HG02885 (cell line): ENCODE measurements around the gene UGT1A10.
A peak's percentile ranks its signal among the peaks of the same experiment; 100 is the strongest.
"Not testable (repeated sequence)": the region's sequence is repeated elsewhere in the genome, so short reads cannot be mapped to it uniquely, and the experiment has no call there.

Experiments
- ATAC-seq: cut with Tn5 transposase; IDR thresholded peaks from one replicate; pipeline ENCODE4 v1.9.1; 2021; ENCODE audit warnings: mild to moderate bottlenecking; ENCODE audit not compliant: unreplicated experiment, poor library complexity

Gene UGT1A10

DNA sequence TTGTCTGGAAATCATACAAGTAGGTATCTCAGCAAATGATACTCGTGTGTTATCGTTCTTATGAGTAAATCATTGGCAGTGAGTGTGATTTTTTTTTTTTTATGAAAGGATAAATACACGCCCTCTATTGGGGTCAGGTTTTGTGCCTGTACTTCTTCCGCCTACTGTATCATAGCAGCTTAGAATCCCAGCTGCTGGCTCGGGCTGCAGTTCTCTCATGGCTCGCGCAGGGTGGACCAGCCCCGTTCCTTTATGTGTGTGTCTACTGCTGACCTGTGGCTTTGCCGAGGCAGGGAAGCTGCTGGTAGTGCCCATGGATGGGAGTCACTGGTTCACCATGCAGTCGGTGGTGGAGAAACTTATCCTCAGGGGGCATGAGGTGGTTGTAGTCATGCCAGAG, at the start of gene UGT1A10:
Gene UGT1A10 (plus strand): TSS at position 143 of the 400 bp plus-strand sequence. CDS start 75 bp downstream, at position 218.
- not testable (repeated sequence) for ATAC-seq

GRCh38 chr2:233588400-233588799, 47.8 kb upstream of the UGT1A10 start:
- no peak for ATAC-seq

DNA sequence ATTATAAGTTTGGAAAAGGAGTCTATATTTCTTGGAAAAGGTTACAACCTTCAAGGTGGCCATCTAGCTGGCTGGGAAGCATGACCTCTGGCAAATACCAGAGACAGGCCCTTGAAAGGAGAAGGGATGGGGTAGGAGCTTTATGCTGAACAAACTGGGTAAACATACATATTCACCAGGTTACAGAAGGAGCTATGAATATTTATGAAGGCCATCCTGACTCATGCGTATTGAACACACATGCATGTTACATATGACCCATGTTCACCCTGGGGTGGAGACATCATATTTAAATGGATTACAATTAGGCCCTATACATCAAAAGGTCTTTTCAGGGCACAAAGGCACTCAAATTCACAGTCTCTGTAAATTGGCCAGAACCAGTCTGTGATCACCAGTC, 43.5 kb upstream of the UGT1A10 start:
- peak; percentile 5 for ATAC-seq

DNA sequence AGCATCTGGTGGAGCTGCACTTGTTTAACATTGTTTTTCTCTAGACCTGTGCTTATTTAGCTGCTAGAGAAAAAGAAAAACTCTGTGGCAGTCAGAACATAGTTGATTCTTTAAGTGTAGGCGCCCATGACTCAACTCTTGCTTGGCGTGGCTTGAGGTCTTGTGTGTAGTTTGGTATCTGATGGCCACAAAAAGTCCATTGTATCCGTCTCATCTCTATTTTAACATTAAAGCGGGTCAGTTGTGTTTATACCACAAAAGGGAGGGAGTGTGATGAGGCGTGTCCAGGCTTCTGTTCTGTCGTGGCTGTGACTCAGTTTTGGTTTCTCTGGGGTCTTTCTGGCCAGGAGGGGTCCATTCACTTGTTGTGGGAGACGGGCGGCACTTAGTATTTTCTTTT, 43.0 kb upstream of the UGT1A10 start:
- ATAC-seq = peak; percentile 78

- no peak for ATAC-seq
Measured at GRCh38 chr2:233597522-233597921, 38.7 kb upstream of the UGT1A10 start.

DNA sequence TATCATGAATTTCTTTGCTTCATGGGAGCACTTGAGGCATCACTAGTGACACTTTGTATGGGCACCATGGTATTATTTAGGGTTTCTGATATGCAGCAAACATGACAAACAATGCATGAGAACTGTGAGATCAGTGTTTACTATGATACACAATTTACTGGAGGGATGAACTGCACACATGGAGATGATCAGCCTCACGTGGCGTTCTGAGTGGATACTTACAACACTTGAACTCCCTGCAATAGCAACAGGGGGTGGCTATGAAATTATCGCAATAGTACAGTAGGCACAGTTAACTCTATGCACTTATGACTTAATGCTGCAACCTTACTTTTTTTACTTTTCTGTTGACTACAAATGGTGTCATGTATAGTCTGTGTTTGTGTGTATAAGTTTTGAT, 37.3 kb upstream of the UGT1A10 start:
- ATAC-seq = no peak

DNA sequence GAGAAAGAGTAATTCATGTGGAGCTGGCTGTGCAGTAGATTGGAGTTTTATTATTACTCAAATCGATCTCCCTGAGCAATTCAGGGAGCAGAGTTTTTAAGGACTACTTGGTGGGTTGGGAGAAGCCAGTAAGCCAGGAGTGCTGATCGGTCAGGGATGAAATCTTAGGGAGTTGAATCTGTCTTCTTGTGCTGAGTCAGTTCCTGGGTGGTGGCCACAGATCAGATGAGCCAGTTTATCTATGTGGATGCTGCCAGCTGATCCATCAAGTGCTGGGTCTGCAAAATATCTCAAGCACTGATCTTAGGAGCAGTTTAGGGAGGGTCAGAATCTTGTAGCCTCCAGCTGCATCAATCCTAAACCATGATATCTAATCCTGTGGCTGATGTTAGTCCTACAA, 35.9 kb upstream of the UGT1A10 start:
- ATAC-seq = no peak

DNA sequence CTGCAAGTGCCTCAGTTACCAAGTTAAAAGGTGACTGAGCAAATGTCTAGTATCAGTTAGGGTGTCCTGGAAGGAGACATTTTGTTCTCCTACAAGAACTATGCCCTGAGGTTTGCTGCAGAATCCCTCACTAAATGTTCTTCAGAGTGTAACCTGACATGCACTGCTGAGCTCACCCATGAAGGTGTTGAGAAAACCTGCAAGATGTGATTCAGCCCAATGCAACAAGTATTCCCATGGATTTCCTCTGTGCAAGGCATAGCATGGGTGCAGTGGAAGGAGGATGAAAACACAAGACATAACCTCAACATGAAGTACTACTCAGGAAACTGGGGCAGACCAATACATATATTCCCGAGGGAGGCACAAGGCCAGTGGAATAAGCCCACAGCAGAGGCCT, 34.2 kb upstream of the UGT1A10 start:
- no peak for ATAC-seq

GRCh38 chr2:233603520-233603919, 32.7 kb upstream of the UGT1A10 start:
- ATAC-seq = no peak

GRCh38 chr2:233604826-233605225, 31.4 kb upstream of the UGT1A10 start:
- no peak for ATAC-seq

DNA sequence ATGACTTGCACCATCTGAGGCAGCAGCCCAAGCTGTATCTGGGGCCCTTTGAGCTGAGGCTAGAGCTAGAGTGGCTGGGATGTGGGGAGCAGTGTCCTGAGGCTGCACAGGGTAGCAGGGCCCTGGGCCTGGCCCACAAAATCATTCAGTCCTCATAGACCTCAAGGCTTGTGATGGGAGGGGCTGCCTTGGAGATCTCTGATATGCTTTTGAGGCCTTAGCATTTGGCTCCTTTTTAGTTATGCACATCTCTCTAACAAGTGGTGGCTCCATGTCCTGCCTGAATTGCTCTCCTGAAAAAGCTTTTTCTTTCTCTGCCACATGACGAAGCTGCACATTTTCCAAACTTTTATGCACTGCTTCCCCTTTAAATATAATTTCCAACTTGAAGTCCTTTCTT, 30.6 kb upstream of the UGT1A10 start:
- no peak for ATAC-seq

GRCh38 chr2:233611284-233611683, 25.0 kb upstream of the UGT1A10 start:
- ATAC-seq = no peak

- ATAC-seq = not testable (repeated sequence)
Measured at GRCh38 chr2:233617476-233617875, 18.8 kb upstream of the UGT1A10 start, which contains the start of gene UGT1A8. TSS of gene UGT1A8 (plus strand) at chr2:233617633. CDS start at chr2:233617708, 75 bp downstream.

GRCh38 chr2:233620204-233620603, 16.0 kb upstream of the UGT1A10 start:
- no peak for ATAC-seq

GRCh38 chr2:233621863-233622262, 14.4 kb upstream of the UGT1A10 start:
- not testable (repeated sequence) for ATAC-seq

DNA sequence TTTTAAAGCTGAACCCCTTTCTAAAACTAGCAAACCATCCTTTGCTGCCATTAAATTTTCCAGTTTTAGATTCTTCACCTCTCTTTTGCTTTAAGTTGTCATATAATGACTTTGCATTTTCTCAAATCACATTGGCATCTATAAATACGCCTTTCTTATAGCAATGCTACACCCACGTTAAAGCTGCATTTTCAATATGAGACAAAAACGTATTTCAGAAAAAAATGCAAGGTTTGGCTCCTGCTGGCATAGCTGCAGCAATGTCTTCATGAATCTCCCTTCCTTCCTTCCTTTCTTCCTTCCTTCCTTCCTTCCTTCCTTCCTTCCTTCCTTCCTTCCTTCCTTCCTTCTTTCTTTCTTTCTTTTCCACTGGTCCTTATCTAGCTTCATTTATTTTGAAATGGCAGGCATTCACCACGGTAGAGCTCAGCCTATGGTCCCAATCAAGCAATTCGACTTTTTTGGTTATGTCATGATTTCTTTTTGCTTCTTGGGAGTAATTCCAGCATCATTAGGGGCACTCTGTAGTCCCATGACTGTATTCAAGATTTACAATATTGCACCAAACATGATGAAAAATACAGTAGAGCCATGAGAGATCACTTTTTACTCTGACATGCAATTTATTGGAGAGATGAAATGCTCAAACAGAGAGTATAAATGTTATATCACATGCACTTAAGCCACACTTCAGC, 8.8 kb upstream of the UGT1A10 start:
- ATAC-seq = no peak

- no peak for ATAC-seq
Measured at GRCh38 chr2:233638836-233639235, 2.6 kb downstream of the UGT1A10 start.

- no peak for ATAC-seq
Measured at GRCh38 chr2:233639860-233640259, 3.6 kb downstream of the UGT1A10 start.

DNA sequence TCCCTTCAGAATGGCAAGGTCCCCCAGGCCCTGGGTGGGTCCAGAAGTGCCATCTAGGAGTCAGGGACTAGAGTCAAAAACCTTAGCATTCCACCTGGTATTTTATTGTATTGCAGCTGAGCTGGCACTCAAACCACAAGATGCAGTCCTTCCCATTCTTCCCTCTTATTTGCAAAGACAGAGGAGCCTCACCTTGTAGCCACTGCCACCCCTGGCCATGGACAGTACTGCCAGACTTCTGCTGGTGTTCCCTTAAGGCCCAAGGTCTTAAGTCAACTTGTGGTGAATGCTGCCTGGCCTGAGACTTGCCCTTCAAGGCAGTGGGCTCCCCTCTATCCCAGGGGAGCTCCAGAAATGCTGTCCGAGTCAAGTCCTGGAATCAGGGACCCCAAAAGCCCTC, 6.9 kb downstream of the UGT1A10 start:
- no peak for ATAC-seq

DNA sequence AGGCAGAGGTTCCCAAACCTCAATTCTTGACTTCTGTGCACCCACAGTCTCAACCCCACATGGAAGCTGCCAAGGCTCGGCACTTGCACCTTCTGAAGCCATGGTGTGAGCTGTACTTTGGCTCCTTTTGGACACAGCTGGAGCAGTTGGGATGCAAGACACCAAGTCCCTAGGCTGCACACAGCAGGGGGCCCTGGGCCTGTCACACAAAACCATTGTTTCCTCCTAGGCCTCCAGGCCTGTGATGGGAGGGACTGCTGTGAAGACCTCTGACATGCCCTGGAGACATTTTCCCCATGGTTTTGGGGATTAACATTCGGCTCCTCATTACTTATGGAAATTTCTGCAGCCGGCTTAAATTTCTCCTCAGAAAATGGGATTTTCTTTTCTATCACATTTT, 9.8 kb downstream of the UGT1A10 start:
- not testable (repeated sequence) for ATAC-seq

DNA sequence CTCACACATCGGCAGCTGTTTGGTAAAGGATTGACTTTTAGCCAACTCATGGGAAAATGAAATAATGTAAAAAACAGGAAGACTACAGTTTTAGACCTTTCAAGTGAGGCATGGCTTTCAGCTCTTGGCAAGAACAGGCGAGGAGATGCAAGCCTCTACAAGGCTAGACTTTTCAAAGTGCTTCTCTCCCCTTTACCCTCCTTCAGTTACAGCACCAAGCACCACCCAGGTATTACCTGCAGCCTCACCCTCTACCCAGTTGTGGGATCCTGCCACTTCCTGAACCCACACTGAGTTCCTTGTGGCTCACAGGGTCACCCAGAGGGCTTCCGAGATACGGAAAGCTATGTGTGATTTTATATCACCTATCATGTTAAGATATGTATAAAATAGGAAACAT, 14.7 kb downstream of the UGT1A10 start:
- no peak for ATAC-seq

GRCh38 chr2:233651430-233651829, 15.2 kb downstream of the UGT1A10 start:
- ATAC-seq = no peak
